ENCODE data around the gene ERBB4. TPM values are rescaled to one million over a fixed set of nuclear protein-coding genes. Genes with fewer than 3 reads are reported as not detected.

ERBB4 gene
- total RNA-seq, 1 donor from 2014 or later = 22.6 TPM

DNA sequence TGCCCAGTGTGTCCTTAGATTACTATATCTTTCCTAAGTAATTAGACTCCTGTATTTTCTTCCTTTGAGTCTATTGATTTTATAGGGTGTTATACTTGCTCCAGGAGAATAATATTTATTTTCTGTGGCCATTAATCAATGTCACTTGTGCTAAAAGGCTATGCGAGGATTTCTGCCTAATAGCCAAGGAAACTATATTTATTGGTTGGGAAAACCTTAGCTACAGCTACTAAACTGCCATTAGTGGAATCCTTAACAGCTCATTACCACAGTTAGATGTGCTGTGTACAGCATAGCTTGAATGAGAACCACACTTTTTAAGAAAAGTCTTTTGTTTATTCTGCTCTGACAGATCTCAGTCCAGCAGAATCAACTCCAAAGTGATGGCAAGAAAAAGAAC, 537.3 kb downstream of the ERBB4 start:
- Histone ChIP-seq H3K4me1 (no peaks in the 10 kb centered on the region), H3K27ac (no peak overlapping the region), H3K27me3 (no peaks in the 10 kb centered on the region), H3K9me3 (no peaks in the 10 kb centered on the region), H3K4me3 (no peak overlapping the region), H3K36me3 (no peaks in the 10 kb centered on the region)
- intact Hi-C loops (cut with DNase I) = no loop called here
- DNase-seq (no peak), ATAC-seq (no peak)
- TF ChIP-seq, protein P1, sequence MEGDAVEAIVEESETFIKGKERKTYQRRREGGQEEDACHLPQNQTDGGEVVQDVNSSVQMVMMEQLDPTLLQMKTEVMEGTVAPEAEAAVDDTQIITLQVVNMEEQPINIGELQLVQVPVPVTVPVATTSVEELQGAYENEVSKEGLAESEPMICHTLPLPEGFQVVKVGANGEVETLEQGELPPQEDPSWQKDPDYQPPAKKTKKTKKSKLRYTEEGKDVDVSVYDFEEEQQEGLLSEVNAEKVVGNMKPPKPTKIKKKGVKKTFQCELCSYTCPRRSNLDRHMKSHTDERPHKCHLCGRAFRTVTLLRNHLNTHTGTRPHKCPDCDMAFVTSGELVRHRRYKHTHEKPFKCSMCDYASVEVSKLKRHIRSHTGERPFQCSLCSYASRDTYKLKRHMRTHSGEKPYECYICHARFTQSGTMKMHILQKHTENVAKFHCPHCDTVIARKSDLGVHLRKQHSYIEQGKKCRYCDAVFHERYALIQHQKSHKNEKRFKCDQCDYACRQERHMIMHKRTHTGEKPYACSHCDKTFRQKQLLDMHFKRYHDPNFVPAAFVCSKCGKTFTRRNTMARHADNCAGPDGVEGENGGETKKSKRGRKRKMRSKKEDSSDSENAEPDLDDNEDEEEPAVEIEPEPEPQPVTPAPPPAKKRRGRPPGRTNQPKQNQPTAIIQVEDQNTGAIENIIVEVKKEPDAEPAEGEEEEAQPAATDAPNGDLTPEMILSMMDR (IDR thresholded peaks at IDR 0.05) = no peak

DNA sequence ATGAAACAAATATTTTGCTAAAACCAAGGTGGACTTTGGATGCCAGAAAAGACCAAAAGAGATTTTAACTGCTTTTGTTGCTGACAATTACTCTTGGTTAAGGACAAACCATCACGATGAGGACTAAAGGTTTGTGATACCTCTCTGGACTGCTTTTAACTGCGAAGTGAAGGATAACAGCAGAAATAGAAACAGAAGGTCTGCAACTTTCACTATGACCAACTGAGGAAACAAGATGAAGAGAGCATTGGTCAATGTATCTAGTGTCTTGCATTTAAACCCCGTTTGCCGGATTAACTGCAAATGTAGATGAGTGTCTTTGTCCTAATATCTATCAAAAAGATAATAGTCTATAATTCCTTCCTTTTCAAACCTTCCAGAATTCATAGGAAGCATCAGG, 541.7 kb downstream of the ERBB4 start:
- H3K27ac ChIP-seq = no peak overlapping the region

DNA sequence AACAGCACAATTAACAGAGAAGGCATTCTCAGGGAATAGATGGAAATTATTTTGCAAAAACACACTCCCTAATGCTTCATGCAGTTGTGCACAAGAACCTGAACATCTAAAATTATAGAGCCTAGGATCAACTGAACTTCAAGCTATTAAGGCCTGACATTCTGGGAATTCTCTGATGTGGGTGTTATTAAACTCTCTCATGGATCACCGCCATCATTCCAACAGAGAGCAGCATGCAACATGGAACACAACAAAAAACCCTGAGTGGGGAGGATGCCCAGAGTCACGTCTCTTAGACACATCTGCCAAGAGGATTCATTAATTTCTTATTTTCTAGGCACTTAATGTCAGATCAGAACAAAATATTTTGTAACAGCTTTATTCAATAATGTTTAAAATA, 543.8 kb downstream of the ERBB4 start:
- H3K27ac ChIP-seq = no peak overlapping the region
- DNase-seq = no peak
- H3K9me3 ChIP-seq = no peaks in the 10 kb centered on the region
- TF ChIP-seq, protein P1 (IDR thresholded peaks at IDR 0.05) = no peak
- no peak for ATAC-seq
- no peaks in the 10 kb centered on the region for H3K27me3 ChIP-seq
- no peaks in the 10 kb centered on the region for H3K36me3 ChIP-seq
- no peaks in the 10 kb centered on the region for H3K4me1 ChIP-seq
- intact Hi-C loops (cut with DNase I) = no loop called here
- H3K4me3 ChIP-seq = no peak overlapping the region

More for the DNA sequence above, 541.7 kb downstream of the ERBB4 start:
- intact Hi-C loops (cut with DNase I) = no loop called here
- no peak overlapping the region for H3K4me3 ChIP-seq
- H3K4me1 ChIP-seq = no peaks in the 10 kb centered on the region
- H3K9me3 ChIP-seq = no peaks in the 10 kb centered on the region
- ATAC-seq = no peak
- DNase-seq = no peak
- no peaks in the 10 kb centered on the region for H3K27me3 ChIP-seq
- TF ChIP-seq, protein P1 (IDR thresholded peaks at IDR 0.05) = no peak
- no peaks in the 10 kb centered on the region for H3K36me3 ChIP-seq

DNA sequence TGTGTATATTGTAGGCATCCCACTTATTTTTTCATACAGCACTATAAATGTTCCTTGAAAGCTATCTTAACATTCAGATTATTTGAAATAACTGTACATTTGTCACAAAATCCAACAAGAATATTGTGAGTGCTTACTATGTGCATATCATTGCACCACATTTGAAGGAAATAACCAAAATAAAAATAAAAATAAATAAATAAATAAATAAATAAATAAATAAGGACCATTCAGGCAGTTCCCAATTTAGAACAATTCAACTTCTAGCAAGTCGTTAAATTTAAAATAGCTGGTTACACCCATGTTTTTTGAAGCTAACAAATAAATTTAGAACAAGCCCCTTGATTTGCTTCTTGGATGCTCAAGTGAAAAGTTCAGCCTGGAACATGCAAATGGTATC, 548.3 kb downstream of the ERBB4 start:
- no peaks in the 10 kb centered on the region for H3K36me3 ChIP-seq
- DNase-seq = no peak
- TF ChIP-seq, protein P1 (IDR thresholded peaks at IDR 0.05) = no peak
- no peaks in the 10 kb centered on the region for H3K4me1 ChIP-seq
- H3K4me3 ChIP-seq = no peak overlapping the region
- no peaks in the 10 kb centered on the region for H3K27me3 ChIP-seq
- intact Hi-C loops (cut with DNase I) = no loop called here
- no peaks in the 10 kb centered on the region for H3K9me3 ChIP-seq
- no peak for ATAC-seq
- H3K27ac ChIP-seq = no peak overlapping the region

DNA sequence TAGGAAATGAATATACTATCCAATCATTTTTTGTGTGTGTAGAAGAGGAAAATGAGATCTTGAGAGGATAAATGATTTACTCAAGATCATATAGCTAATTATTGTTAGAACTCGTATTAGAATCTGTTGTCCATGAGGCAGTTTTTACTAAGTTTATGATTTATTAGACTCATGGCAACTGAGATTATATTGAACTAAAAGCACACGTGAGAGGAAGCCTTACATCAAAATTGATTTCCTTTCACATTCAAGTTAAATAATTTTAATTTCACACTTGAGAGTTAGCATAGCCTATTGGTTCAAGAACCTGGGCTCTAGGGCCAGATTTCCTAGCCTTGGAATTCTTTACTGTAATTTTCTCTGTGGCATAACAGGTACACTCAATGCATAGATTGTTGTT, 552.3 kb downstream of the ERBB4 start:
- Histone ChIP-seq H3K4me1 (no peaks in the 10 kb centered on the region), H3K27ac (no peak overlapping the region), H3K36me3 (no peaks in the 10 kb centered on the region), H3K9me3 (no peaks in the 10 kb centered on the region), H3K4me3 (no peak overlapping the region), H3K27me3 (no peaks in the 10 kb centered on the region)
- ATAC-seq (no peak), DNase-seq (no peak)
- intact Hi-C loops (cut with DNase I) = no loop called here
- TF ChIP-seq, protein P1 (IDR thresholded peaks at IDR 0.05) = no peak

DNA sequence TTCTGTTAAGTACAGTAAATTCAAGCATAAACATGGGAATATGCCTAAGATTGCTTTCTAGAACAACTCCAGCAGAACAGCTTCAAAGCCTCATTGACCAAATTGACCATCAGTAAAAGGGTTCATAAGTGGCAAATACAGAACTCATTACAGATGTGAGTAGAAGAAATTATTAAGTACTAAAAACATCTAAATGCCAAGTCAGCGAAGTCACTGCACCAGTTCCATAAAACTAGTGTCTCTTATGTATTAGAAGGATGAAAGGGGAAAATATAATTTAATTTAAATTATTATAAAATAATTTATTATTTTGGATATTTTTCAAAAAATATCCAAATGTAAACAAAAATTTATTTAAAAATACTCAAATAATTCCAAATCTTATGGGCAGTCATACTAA, 553.2 kb downstream of the ERBB4 start:
- H3K27me3 ChIP-seq = no peaks in the 10 kb centered on the region
- TF ChIP-seq, protein P1 (IDR thresholded peaks at IDR 0.05) = no peak
- intact Hi-C loops (cut with DNase I) = no loop called here
- DNase-seq = no peak
- no peak overlapping the region for H3K27ac ChIP-seq
- H3K4me3 ChIP-seq = no peak overlapping the region
- H3K9me3 ChIP-seq = no peaks in the 10 kb centered on the region
- no peaks in the 10 kb centered on the region for H3K36me3 ChIP-seq
- no peak for ATAC-seq
- H3K4me1 ChIP-seq = no peaks in the 10 kb centered on the region

All from upper lobe of right lung (tissue), 1 donor.